Measurements from ENCODE around the gene C7orf25. TPM values are rescaled to one million over a fixed set of nuclear protein-coding genes. Genes with fewer than 3 reads are reported as not detected.

C7orf25 gene
- total RNA-seq, 1 experiment from 2014 or later: 5.5 TPM

DNA sequence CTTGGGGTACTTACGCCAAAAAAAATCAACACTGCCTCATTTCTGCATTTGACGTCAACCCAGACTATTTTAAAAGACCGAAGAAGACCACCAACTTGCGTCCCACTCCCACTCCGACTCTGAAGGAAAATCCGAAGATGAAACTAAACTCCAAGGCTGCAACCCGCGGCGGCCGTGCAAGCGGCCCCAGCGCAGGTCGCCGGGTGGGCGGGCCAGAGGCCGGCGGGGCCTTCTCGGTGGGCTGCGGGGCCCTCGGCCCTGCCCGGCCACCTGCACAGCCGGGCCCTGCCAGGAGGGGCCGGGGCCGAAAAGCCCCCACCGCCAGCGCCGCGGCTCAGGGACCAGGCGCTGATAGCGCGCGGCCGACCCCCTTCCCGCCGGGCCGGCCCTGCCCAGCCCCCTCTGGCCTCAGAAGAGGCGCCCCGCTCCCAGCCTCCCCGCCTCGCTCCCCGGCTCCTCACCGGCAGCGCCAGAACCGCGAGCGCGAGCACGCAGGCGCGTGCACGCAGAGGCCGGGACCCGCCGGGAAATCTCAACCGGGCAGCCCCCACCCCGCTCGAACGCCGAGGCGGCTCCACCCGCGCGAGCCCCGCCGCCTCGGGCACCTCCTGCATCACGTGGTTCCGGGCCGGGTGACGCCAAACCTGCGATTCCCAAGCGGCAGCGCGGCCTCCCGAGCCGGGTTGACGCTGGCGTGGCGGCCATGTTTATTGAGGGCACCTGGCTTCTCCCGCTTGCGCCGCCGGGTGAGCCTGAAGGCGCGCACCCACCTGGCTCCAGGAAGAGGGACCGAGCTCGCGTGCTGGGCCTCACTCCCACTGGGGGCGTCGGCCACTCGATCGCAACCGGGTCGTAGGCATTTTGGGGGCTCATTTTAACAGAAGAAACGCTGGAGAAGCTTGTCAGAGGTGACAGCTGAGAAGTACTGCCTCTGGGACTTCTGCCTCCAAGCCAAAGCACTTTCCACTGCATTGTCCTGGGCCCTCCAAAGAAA is at the start of gene C7orf25 (continued):
- TF ChIP-seq, protein P1, sequence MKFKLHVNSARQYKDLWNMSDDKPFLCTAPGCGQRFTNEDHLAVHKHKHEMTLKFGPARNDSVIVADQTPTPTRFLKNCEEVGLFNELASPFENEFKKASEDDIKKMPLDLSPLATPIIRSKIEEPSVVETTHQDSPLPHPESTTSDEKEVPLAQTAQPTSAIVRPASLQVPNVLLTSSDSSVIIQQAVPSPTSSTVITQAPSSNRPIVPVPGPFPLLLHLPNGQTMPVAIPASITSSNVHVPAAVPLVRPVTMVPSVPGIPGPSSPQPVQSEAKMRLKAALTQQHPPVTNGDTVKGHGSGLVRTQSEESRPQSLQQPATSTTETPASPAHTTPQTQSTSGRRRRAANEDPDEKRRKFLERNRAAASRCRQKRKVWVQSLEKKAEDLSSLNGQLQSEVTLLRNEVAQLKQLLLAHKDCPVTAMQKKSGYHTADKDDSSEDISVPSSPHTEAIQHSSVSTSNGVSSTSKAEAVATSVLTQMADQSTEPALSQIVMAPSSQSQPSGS (CRISPR knock-in tag; IDR thresholded peaks at IDR 0.05; ENCODE audit: borderline replicate concordance, low read depth): no peak
- TF ChIP-seq, protein P2, sequence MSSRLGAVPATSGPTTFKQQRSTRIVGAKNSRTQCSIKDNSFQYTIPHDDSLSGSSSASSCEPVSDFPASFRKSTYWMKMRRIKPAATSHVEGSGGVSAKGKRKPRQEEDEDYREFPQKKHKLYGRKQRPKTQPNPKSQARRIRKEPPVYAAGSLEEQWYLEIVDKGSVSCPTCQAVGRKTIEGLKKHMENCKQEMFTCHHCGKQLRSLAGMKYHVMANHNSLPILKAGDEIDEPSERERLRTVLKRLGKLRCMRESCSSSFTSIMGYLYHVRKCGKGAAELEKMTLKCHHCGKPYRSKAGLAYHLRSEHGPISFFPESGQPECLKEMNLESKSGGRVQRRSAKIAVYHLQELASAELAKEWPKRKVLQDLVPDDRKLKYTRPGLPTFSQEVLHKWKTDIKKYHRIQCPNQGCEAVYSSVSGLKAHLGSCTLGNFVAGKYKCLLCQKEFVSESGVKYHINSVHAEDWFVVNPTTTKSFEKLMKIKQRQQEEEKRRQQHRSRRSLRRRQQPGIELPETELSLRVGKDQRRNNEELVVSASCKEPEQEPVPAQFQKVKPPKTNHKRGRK (CRISPR knock-in tag; IDR thresholded peaks at IDR 0.05; ENCODE audit: borderline replicate concordance): no peak
- TF ChIP-seq FOXK1 (CRISPR knock-in tag; IDR thresholded peaks at IDR 0.05) (peak; percentile 40; the same call in 1 of the 2 replicates), SMAD4 (CRISPR knock-in tag; IDR thresholded peaks at IDR 0.05) (no peak), NR1H2 (CRISPR knock-in tag; IDR thresholded peaks at IDR 0.05) (0 out of 2 replicates have a peak, but pooled peaks have one; percentile 50), TCF7 (CRISPR knock-in tag; IDR thresholded peaks at IDR 0.05; ENCODE audit: low read depth) (no peak), ZNF219 (CRISPR knock-in tag; IDR thresholded peaks at IDR 0.05; ENCODE audit: borderline replicate concordance) (no peak), ELF4 (CRISPR knock-in tag; IDR thresholded peaks at IDR 0.05; ENCODE audit: low read depth) (no peak), ETV6 (CRISPR knock-in tag; IDR thresholded peaks at IDR 0.05) (peak; percentile 98), KAT7 (CRISPR knock-in tag; IDR thresholded peaks at IDR 0.05; ENCODE audit: borderline replicate concordance) (no peak), PRRX2 (CRISPR knock-in tag; IDR thresholded peaks at IDR 0.05) (no peak)
- TF ChIP-seq, protein P3, sequence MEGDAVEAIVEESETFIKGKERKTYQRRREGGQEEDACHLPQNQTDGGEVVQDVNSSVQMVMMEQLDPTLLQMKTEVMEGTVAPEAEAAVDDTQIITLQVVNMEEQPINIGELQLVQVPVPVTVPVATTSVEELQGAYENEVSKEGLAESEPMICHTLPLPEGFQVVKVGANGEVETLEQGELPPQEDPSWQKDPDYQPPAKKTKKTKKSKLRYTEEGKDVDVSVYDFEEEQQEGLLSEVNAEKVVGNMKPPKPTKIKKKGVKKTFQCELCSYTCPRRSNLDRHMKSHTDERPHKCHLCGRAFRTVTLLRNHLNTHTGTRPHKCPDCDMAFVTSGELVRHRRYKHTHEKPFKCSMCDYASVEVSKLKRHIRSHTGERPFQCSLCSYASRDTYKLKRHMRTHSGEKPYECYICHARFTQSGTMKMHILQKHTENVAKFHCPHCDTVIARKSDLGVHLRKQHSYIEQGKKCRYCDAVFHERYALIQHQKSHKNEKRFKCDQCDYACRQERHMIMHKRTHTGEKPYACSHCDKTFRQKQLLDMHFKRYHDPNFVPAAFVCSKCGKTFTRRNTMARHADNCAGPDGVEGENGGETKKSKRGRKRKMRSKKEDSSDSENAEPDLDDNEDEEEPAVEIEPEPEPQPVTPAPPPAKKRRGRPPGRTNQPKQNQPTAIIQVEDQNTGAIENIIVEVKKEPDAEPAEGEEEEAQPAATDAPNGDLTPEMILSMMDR (IDR thresholded peaks at IDR 0.05): no peak
- TF ChIP-seq, protein P4, sequence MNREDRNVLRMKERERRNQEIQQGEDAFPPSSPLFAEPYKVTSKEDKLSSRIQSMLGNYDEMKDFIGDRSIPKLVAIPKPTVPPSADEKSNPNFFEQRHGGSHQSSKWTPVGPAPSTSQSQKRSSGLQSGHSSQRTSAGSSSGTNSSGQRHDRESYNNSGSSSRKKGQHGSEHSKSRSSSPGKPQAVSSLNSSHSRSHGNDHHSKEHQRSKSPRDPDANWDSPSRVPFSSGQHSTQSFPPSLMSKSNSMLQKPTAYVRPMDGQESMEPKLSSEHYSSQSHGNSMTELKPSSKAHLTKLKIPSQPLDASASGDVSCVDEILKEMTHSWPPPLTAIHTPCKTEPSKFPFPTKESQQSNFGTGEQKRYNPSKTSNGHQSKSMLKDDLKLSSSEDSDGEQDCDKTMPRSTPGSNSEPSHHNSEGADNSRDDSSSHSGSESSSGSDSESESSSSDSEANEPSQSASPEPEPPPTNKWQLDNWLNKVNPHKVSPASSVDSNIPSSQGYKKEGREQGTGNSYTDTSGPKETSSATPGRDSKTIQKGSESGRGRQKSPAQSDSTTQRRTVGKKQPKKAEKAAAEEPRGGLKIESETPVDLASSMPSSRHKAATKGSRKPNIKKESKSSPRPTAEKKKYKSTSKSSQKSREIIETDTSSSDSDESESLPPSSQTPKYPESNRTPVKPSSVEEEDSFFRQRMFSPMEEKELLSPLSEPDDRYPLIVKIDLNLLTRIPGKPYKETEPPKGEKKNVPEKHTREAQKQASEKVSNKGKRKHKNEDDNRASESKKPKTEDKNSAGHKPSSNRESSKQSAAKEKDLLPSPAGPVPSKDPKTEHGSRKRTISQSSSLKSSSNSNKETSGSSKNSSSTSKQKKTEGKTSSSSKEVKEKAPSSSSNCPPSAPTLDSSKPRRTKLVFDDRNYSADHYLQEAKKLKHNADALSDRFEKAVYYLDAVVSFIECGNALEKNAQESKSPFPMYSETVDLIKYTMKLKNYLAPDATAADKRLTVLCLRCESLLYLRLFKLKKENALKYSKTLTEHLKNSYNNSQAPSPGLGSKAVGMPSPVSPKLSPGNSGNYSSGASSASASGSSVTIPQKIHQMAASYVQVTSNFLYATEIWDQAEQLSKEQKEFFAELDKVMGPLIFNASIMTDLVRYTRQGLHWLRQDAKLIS (CRISPR knock-in tag; IDR thresholded peaks at IDR 0.05; ENCODE audit: borderline replicate concordance): 0 out of 2 replicates have a peak, but pooled peaks have one; percentile 61
- TF ChIP-seq, protein P5, sequence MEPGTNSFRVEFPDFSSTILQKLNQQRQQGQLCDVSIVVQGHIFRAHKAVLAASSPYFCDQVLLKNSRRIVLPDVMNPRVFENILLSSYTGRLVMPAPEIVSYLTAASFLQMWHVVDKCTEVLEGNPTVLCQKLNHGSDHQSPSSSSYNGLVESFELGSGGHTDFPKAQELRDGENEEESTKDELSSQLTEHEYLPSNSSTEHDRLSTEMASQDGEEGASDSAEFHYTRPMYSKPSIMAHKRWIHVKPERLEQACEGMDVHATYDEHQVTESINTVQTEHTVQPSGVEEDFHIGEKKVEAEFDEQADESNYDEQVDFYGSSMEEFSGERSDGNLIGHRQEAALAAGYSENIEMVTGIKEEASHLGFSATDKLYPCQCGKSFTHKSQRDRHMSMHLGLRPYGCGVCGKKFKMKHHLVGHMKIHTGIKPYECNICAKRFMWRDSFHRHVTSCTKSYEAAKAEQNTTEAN (CRISPR knock-in tag; IDR thresholded peaks at IDR 0.05): 0 out of 2 replicates have a peak, but pooled peaks have one; percentile 48
- TF ChIP-seq, protein P6, sequence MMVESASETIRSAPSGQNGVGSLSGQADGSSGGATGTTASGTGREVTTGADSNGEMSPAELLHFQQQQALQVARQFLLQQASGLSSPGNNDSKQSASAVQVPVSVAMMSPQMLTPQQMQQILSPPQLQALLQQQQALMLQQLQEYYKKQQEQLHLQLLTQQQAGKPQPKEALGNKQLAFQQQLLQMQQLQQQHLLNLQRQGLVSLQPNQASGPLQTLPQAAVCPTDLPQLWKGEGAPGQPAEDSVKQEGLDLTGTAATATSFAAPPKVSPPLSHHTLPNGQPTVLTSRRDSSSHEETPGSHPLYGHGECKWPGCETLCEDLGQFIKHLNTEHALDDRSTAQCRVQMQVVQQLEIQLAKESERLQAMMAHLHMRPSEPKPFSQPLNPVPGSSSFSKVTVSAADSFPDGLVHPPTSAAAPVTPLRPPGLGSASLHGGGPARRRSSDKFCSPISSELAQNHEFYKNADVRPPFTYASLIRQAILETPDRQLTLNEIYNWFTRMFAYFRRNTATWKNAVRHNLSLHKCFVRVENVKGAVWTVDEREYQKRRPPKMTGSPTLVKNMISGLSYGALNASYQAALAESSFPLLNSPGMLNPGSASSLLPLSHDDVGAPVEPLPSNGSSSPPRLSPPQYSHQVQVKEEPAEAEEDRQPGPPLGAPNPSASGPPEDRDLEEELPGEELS (CRISPR knock-in tag; IDR thresholded peaks at IDR 0.05): peak; percentile 91
